HG02870 (cell line): ENCODE data around the gene SAE1.
A peak's percentile ranks its signal among the peaks of the same experiment; 100 is the strongest.

Experiments
- ATAC-seq: cut with Tn5 transposase; IDR thresholded peaks from one replicate; pipeline ENCODE4 v1.9.1; 2021; ENCODE audit warnings: mild to moderate bottlenecking, moderate library complexity; ENCODE audit not compliant: unreplicated experiment

SAE1 gene

DNA sequence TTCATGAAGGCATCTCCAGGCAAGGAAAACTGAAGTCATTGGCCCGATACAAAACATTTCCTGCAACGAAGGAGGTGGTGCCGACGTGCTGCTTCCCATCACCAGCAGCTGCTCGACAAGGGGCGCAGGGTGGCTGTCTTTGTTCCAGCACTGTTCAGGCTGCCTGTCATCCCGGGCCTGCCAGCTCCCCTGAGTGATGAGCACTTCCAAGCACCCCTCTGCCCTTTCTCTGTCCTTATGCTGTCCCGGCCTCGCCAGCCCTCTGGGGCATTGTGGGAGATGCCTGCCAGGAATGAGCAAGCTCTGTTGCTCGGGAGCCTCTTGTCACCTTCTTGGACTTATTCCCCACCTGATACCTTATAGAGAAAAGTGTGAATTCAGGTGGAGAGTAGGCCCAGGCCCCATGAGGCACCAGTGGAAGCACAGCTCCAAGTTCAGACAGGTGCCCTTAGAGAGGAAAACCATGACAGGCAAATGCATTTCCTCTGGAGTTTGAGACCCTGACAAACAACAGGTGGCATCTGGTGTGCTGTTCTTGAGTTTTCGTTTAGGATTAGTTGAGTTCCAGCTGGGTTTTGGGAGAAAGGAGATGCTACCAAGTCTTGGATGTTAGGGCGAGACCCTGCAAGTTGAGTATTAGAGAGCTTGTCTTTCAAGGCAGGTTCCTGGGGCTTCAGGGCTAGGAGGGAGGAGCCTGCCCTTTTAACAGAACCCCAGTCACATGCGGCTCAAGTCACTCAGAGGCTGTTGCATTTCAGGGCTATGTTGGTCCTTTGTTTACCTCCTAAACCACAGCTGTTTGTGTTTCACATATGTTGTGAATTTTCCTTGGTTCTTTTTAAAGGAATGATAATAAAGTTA, 78.9 kb downstream of the SAE1 start:
- no peak for ATAC-seq

DNA sequence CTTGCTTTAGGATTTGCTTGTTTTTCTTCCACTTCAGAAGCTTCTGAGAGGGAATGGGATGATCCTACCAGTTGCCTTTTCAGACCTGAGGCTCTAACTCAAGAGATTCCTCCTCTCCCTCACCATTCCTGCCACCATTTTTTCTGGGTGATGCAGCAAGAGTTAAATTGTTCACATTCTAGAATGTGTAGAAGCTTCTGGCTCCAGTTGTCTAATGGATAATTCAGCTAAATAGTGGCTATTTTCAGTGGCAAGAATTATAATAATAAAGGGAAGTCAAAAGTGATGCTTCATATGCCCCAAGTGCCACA, 79.5 kb downstream of the SAE1 start:
- no peak for ATAC-seq

DNA sequence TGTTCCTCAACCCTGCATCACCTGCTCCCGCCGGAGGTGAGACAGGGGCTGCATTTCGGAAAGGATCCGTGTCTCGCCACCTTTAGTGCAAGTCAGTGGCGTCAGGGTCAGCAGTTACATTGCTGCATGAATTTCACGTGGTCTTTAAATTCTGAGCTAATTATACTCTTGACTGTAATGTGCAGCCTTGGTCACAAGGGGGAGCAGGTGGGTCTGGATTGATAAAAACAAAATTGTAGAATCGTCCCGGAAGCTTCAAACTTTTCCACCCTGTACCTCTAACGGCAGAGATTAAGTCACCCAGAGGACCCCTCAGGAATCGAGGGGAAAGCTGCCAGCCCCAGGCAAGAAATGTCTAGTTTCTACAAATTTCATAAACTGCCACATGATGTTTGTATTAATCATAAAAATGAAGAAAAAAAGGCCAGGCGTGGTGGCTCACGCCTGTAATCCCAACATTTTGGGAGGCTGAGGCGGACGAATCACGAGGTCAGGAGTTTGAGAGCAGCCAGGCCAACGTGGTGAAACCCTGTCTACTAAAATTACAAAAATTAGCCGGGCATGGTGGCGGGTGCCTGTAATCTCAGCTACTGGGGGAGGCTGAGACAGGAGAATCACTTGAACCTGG, 80.2 kb downstream of the SAE1 start:
- no peak for ATAC-seq

DNA sequence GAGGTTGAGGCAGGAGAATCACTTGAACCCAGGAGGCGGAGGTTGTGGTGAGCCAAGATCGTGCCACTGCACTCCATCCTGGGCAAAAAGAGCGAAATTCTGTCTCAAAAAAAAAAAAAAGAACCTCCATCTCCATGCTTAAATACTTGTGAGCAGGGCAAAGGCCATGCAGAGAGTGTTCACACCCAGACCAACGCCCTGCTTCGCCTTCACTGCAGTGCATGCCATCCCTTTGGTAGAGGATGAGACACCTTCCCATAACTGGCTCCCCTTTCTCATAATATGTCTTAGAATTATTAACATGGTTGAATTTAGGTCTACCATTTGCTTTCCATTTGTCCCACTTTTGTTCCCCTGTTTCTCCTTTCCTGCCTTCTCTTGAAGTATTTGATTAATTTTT, 84.9 kb downstream of the SAE1 start:
- no peak for ATAC-seq

DNA sequence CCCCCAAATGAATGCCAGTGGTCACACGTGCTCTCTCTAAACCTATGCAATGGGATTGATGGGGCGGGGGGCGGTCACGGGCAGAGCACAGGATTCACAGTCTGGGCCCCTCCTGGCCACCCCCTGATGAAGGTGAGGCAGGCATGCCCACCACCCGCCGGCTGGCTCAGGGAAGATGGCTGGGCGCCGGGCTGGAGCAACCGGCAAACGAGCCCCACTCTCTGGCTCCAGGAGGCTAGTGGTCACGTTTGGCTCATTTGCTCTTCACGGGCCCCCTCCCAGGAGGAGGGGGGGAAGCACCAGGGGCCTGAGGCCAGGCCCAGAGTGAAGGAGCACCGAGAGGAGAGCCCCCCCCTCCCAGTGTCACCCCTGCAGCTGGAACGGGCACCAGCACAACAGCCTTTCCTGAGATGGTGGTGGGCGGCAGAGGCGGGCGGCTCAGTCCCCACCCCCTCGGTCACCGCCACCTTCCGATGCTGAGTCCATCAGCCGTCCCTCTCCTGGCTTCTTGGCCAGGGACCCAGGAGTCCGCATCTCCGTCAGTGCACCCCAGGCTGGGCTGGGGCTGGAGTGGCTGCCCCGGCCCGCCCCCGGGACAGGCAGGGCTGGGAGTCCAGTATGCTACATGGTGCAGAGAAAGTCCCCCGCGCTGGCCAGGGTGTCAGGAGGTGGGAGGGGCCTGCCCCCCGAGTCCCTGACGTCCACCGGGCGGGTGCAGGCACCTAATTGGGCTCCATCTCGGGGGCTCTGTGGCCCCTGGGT, 90.6 kb downstream of the SAE1 start:
- no peak for ATAC-seq

DNA sequence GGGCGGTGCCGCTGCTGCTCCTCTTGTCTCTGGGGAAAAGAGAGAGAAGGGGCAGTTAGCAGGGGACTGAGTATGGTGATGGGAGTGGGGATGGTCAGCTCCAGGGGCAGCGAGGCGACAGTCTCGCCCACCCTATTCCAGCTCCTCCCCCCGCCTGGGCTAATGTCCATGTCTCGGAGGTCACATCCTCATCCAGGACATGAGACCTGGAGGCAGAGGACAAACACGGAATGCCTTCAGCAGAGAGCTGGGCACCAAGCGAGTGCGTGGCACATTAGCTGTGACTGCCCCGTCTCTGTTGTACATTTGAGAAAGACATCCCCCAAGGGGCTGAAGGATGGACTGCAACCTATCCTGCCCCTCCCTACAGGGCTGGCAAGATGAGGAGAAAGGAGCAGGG, 91.3 kb downstream of the SAE1 start:
- no peak for ATAC-seq

DNA sequence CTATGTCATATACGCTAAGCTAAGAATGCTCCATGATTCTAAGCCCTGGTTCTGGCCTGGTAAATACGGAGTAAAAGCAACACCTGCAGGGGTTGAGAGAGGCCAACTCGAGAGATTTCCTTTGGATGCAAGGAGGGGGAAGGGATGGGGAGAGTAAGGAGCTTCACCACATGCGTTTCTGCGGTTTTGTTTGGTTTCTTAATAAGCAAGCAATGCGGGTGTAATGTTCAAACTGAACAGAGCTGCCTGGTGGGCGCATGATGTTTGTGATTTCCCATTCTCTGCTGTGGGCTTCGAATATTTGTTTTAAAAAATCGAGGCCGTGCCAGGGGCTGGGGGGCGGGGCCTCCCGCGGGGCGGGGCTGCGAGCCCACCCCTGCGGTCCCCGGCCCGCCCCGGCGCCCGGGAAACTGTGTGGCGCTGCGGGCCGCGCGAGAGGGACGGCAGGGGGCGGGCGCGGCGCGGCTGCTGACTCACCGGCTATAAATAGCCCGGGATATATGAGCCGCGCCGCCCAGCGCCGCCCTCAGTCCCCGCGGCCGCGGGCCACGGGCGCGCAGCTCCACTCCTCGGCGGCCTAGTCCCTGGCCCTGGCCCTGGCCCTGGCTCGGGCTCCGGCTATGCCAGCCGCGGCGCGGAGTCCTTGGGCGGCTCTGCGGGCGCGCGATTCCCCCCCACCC, 95.3 kb downstream of the SAE1 start:
- no peak for ATAC-seq

DNA sequence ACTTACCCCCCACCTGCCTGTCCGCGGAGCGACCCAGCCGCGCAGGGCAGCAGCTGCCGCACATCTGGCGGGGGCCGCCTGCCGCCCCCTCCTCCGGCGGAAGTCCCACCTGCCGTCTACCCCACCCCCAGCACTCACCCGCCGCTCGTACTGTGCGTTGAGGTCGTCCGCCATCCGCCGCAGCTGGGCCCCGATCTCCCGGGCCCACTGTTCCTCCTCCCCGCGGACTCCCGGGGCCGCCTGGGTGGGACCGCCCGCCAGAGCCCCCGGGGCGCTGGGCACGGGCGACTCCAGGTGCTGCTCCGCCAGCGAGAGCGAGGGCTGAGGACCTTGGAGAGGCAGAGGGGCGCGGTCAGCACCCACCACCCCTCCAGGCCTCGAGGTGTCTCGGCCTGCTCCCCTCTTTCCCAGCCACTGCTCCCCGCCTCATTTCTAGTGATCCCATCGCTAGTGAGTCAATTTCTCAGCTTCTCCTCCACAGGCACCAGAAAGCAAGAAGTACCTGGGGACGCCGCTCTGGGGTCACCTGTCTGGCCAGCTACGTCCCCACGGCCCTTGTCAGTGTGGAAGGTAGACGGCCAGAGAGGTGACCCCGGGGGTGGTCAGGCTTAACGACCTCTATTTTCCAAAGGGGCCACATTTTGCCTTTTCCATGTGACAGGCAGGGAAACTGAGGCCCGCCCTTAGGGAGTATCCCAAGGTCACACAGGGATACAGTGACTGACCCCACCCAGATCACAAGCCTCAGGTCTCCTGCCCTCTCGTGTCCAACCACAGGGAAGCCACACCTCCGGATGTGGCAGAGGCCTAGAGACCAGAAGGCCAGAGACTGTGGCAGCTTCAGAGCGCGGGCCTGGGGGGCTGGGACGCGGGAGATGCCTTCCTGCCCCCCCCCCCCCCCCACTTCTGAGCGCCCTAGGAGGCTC, 96.1 kb downstream of the SAE1 start:
- ATAC-seq = peak; percentile 32

DNA sequence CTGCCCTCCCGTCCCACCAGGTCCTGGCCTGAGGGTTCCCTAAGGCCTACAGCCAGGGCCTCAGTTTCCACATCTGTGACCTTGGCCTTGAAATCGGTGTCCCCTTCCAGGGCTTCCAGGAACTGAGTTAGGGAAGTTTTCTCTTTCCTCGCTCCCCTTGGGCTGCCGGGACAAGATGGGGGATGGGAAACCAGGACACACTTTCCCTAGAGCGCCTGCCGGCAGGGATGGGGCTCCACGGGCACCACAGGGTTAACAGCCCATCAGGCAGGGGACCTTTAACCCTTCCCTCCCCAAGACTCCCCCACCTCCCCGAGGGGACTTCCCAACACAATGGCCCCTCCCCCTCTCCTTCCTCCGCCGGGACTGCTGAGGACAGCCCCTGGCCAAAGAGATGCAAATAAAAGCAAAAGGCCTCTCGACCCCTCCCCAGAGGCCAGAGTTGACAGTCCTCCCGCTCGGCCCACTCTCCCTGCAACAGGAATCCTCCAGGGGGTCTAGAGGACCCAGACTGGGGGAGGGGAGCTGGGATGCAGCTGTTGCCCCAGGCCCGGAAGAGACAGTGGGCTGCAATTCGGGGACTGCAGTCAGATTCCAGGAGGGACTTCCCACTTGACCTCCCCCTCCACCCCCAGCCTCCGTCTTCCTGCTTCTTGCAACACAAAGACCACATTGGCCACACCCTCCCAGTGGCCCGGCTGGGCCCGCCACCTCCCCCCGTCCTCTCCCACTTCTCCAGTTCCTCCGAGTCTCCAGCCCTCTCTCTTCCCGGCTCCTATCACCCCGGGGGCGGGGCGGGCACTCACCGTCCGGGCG, 96.9 kb downstream of the SAE1 start:
- no peak for ATAC-seq

DNA sequence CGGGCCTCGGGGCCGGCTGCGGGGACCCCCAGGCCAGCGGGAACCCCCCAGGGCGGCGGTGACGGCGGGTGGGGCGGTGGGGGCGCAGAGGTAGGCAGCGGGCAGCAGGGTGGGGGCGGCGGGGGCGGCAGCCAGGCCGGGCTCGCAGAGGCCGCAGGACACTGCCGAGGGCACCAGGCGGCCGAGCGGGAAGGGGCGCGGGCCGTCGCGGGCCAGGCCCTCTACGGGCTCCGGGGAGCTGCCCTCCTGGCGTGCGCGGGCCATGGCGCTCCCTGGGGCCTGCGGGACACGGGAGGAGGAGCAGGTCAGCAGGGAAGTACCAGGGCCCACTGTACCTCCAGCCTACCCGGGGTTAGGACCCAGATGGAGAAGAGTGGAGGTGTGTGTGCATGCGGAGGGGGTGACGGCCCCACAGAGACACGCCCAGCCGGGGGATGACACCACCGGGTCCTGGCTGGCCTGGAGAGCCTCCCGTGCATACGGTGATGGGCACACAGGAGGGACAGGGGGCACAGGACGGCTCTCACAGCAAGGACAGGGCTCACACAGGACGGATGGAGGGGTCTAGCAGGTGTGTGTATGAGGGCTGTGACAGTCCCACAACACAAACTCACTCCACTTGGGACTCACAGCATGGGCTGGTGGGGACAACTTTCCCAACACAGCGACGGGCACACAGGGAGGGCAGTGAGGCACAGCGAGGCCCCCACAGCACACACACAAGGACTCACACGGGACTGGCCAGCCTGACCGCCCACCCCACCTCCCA, 97.7 kb downstream of the SAE1 start:
- no peak for ATAC-seq

DNA sequence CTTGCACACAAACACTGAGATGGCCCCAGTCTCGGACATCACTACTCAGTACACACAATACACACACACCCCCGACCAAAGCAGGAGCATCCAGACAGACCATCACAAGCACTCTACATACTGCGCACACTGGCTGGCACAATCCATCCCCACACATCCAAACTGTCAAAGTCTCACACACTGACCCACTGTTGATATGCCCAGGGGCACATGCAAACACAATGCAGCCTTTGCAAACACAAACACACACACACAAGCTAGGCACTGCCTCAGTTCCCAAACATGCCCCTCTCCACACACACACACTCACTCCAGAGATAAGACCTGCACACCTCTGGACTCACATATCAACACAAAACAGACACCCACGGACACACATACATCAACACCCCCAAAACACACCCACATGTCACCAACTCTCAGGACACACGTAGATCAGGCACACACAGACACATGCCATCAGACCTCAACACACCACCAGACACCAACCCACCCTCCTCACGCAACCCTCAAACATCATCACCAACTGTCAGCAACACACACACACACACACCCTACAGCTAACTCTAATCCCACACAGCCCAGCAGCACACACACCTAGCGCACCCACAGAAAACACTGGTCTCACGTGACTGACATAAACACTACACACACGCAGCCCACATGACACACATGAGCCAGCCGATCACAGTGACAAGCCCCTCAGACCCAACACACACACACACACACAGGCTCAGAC, 98.5 kb downstream of the SAE1 start:
- ATAC-seq = no peak

DNA sequence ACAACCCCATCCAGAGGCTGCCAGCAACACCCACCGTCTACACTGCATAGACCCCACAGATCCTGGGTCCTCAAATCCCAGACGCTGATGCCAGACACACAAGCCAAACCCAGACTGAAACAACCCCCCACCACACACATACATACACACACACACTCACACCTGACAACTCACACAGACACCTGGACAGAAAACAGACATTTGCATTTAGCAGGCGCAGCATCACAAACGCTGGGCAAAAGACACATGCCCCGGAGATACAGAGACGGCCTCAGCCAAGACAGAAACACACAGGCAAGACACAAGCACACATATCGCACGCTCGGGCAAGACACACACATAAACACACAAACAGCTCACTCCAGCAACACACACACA, 99.0 kb downstream of the SAE1 start:
- ATAC-seq = no peak

DNA sequence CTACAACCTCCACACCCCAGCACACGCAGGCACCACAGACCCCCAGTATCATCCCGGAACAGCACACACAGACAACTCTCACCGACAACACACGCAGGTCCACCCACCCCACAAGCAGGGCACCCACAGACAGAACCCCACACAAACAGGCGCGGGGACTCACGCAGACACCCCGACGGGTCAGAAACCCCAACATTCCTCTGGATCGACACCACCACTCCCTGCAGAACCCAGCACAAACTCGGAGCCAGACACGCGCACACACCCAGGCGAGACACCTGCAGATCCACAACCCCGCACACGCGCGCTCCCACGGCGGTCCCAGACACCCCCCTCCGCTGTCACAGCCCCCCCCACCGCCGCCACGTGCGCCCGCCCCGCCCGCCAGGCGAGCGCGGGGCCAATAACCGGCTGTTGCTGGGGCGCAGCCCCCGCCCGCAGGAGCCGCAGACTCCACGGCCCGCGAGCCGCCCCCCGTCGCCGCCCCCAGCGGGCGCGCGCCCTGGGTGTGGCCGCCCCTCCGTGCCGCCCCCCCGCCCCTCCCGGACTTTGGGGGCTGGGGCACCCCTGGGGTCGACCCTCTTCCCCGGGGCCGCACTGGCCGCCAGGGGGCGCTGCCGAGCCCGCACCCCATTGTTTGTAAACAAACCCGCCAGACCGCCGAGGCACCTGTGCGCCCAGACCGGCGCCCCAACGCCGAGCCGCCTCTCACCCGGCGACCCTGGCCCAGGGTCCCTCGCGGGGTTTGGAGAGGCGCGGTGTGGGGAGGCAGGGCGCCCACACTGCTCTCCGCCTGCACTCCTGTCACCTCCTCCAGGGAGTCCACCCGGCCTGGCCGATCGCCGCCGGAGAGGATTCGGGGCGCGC, 99.7 kb downstream of the SAE1 start:
- no peak for ATAC-seq

DNA sequence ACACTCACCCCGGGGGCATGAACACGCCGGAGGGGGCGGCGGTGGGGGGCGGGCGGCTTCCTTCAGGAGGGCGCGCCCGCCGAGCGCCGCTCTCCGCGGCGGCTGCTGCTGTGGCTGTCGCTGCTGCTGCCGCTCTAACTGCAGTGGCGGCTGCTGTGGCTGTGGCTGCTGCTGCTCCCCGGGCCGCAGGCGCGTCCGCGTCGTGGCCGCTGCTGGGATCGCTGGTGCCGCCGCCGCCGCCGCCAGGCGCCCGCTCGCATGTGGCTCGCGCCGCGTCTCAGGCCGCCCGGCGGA, 100.2 kb downstream of the SAE1 start, which contains the start of gene BBC3:
BBC3 (minus strand) TSS at position 279 of the 294 bp plus-strand sequence. CDS start 2,768 bp downstream, outside the sequence.
- ATAC-seq = no peak

DNA sequence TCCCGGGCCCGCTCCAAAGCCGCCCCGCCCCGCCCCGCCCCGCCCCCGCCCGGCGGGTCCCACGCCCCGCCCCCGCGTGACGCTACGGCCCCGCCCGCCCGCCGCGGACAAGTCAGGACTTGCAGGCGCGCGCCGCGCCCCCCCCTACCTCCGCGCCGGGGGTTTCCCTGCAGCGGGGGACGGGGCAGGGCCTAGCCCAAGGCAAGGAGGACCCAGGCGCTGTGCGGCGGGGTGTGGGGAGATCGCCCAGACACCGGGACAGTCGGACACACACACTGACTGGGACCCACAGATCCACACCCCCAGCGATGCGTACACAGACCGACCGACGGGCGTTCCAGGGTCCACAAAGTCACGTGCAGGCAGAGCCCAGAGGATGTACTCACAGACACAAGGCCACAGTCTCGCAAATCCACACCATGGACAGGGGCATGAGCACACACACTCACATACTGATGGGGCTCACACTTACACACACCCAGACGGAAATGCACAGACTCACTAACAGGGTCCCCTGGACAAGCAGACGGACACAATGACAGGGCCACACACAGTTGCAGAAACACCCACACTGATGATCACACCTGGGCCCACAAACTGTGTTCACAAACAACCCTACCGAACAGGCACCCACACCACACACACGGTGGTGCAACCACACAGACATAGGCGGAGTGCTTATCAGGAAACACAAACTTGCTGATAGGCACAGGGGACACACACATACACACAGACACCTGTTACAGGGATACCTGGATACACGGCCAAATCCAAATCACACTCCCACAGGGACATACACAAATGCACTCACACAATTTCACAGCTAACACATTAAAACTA, 100.8 kb downstream of the SAE1 start:
- ATAC-seq = no peak

DNA sequence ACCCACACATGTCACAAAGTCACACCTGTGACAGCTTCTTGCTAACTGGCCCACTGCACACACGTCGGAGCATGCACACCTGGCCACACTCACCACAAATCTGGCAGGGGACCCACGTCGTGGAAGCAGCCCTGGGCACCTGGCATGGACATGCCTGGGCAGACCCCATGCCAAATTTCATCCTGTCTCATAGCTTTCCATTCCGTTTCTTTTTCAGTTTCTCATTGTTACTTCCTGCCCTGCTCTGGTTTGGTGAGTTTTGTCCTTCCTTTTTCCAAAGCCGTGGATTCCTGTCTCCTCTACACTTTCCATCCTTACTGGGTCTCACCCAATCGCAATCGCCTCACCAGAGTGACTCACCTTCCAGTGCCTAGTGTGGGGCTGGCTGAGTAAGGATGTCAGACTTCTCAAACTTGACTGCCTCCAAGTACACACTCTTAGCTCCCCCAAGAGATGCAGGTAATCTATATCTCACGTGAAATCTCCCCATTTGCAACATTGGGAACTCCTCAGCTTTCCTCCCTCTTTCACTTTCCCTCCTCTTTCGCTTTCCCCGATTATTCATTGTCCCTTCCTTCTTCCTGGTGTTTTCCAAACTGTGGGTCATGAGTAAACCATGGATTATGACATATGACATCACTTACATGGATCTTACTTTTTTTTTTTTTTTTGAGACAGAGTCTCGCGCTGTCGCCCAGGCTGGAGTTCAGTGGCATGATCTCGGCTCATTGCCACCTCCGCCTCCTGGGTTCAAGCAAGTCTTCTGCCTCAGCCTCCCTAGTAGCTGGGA, 102.0 kb downstream of the SAE1 start:
- ATAC-seq = no peak
